Endothelial cell of umbilical vein (primary cell): ENCODE results near the gene GALNT9. TPM values are rescaled to one million over a fixed set of nuclear protein-coding genes. Genes with fewer than 3 reads are reported as not detected.
"Not testable (repeated sequence)": the region's sequence is repeated elsewhere in the genome, so short reads cannot be mapped to it uniquely, and the experiment has no call there.

ENCODE experiments used
- BruUV-seq: library from RNA; stranded (reverse); fragments of 400-500 nt; replicated peaks from 2 replicates; lab custom pipeline; 2021; lab: Mats Ljungman, UMichigan
- CTCF ChIA-PET: fragments of 300-600, 350-600 bp; sonication (Branson Sonifier 250); formaldehyde crosslinking; loops from one replicate; lab custom pipeline; 2021; ENCODE audit warnings: antibody characterized with exemption, inconsistent platforms; lab: Charles Lee
- POLR2A ChIA-PET: fragments of 300-600, 350-600 bp; sonication (Branson Sonifier 250); formaldehyde crosslinking; loops from one replicate; lab custom pipeline; 2021; ENCODE audit warnings: antibody characterized with exemption, inconsistent platforms; lab: Charles Lee
- DNase-seq: peaks from one replicate; pipeline ENCODE4 v3.0.0-alpha.2; 2011; ENCODE audit warnings: low read depth, low spot score
- FAIRE-seq: peaks from 2 replicates; lab custom pipeline; 2011; peaks lifted over from hg19 to GRCh38; lab: Jason Lieb, UNC
- H2AFZ ChIP-seq: 2 replicates; pipeline ENCODE4 v1.6.0; 2012; ENCODE audit warnings: low read depth, low read length, control low read depth, inconsistent platforms
- H3K27ac ChIP-seq: 2 replicates; pipeline ENCODE4 v1.5.1; 2011; ENCODE audit warnings: low read depth, mild to moderate bottlenecking, control low read depth, low read length, moderate library complexity; ENCODE audit not compliant: insufficient read depth
- H3K27me3 ChIP-seq, 2 experiments: 2 replicates each; pipeline versions ENCODE4 v1.6.0 to v1.6.1; 2011; ENCODE audit warnings: low read length in 2 of 2, mixed read lengths in 1 of 2; ENCODE audit not compliant: control insufficient read depth in 2 of 2, insufficient read depth in 2 of 2
- H3K36me3 ChIP-seq, 2 experiments: 2 replicates in 1 of 2; 3 replicates in 1 of 2; pipeline ENCODE4 v1.5.1; 2011; ENCODE audit warnings: low read length in 2 of 2, mild to moderate bottlenecking in 1 of 2, moderate library complexity in 1 of 2; ENCODE audit not compliant: control insufficient read depth in 2 of 2, insufficient read depth in 2 of 2; ENCODE audit errors: extremely low read depth in 1 of 2
- H3K4me1 ChIP-seq: 3 replicates; pipeline ENCODE4 v1.5.1; 2011; ENCODE audit warnings: mild to moderate bottlenecking, low read length; ENCODE audit not compliant: control insufficient read depth, insufficient read depth; ENCODE audit errors: extremely low read depth
- H3K4me2 ChIP-seq: 2 replicates; pipeline ENCODE4 v1.6.1; 2011; ENCODE audit warnings: low read length, control low read depth, mixed read lengths; ENCODE audit not compliant: insufficient read depth
- H3K4me3 ChIP-seq, 3 experiments: fragments of 200-600 bp in 1 of 3; sonication (generic), shearing (Covaris generic) in 1 of 3; replicated peaks in 1 of 3; 2 replicates each; pipeline ENCODE4 v1.5.1; 2011 to 2016; ENCODE audit warnings: control low read depth in 3 of 3, low read length in 3 of 3, mild to moderate bottlenecking in 2 of 3, inconsistent platforms in 1 of 3, low read depth in 1 of 3, moderate library complexity in 1 of 3; ENCODE audit not compliant: insufficient read depth in 1 of 3
- H3K79me2 ChIP-seq: 2 replicates; pipeline ENCODE4 v1.6.0; 2012; ENCODE audit warnings: low read length, inconsistent platforms; ENCODE audit not compliant: control insufficient read depth, insufficient read depth
- H3K9ac ChIP-seq: replicated peaks from 2 replicates; pipeline ENCODE3; 2011; ENCODE audit warnings: low read length, control low read depth; ENCODE audit not compliant: insufficient read depth; ENCODE audit errors: extremely low read depth
- H3K9me1 ChIP-seq: replicated peaks from 3 replicates; pipeline ENCODE4 v1.6.0; 2011; ENCODE audit warnings: mild to moderate bottlenecking, low read length; ENCODE audit not compliant: control insufficient read depth, insufficient read depth; ENCODE audit errors: extremely low read depth
- H3K9me3 ChIP-seq: replicated peaks from 2 replicates; pipeline ENCODE4 v1.5.1; 2012; ENCODE audit warnings: low read length, inconsistent platforms; ENCODE audit not compliant: control insufficient read depth, insufficient read depth
- H4K20me1 ChIP-seq: replicated peaks from 2 replicates; pipeline ENCODE3; 2011; ENCODE audit warnings: mild to moderate bottlenecking, low read length; ENCODE audit not compliant: control insufficient read depth, insufficient read depth; ENCODE audit errors: extremely low read depth
- FOS ChIP-seq: IDR thresholded peaks from 2 replicates; pipeline ENCODE4 v1.6.1; 2011; ENCODE audit warnings: mild to moderate bottlenecking, low read length, moderate library complexity, borderline replicate concordance; ENCODE audit not compliant: insufficient read depth
- GATA2 ChIP-seq: IDR thresholded peaks from 2 replicates; pipeline ENCODE4 v1.7.0; 2011; ENCODE audit warnings: low read depth, mild to moderate bottlenecking, moderate library complexity, mixed read lengths, low read length; ENCODE audit not compliant: insufficient read length, insufficient read depth
- MYC ChIP-seq: IDR thresholded peaks from one replicate; pipeline ENCODE4 v1.6.1; 2011; ENCODE audit warnings: mild to moderate bottlenecking, low read depth, low read length
- POLR2A ChIP-seq: IDR thresholded peaks from 2 replicates; pipeline ENCODE4 v1.6.1; 2012; ENCODE audit warnings: low read depth, mild to moderate bottlenecking, control low read depth, low read length
- POLR2AphosphoS5 ChIP-seq: IDR thresholded peaks from 2 replicates; pipeline ENCODE4 v1.6.1; 2012; ENCODE audit warnings: low read depth, mild to moderate bottlenecking, control low read depth, low read length, moderate library complexity; ENCODE audit not compliant: insufficient read depth
- dilution Hi-C: fragments of 300-500 bp; cut with MboI; formaldehyde crosslinking; loops from one replicate; pipeline ENCODE4 v1.15.0; 2019; ENCODE audit warnings: low sequenced_read_pairs; ENCODE audit not compliant: extremely low pct_ligation_motif_present
- intact Hi-C: fragments of 100-400 bp; cut with micrococcal nuclease; formaldehyde crosslinking; loops from one replicate; pipeline ENCODE4 v1.10.0; 2022
- polyA plus RNA-seq, 4 experiments: library from polyadenylated mRNA; depleted of rRNA in 3 of 4; stranded (reverse) in 3 of 4; unstranded in 1 of 4; fragments of >200 nt; gene quantifications; 2 replicates each; pipeline versions ENCODE4 v1.2.1 to v1.2.3, GENCODE V29; 2011 to 2012; ENCODE audit warnings: missing spikeins in 1 of 4
- total RNA-seq: library from RNA; stranded (reverse); gene quantifications from 2 replicates; pipeline ENCODE4 v1.2.3, GENCODE V29; 2021
- TF ChIP-seq, protein P1 (sequence below): IDR thresholded peaks from 2 replicates; pipeline ENCODE4 v1.6.1; 2011; ENCODE audit not compliant: insufficient read depth, insufficient read length
- TF ChIP-seq, protein P2 (sequence below), 2 donors: IDR thresholded peaks; 1 replicate in 1 of 2; 2 replicates in 1 of 2; pipeline ENCODE4 v1.5.1; 2011; ENCODE audit warnings: low read length in 2 of 2, mild to moderate bottlenecking in 2 of 2, moderate library complexity in 2 of 2, control low read depth in 1 of 2, inconsistent platforms in 1 of 2, low read depth in 1 of 2; ENCODE audit not compliant: insufficient read depth in 1 of 2; ENCODE audit errors: extremely low read depth in 1 of 2

GALNT9 gene
- total and polyA plus RNA-seq, 2 donors (not counting 3 experiments of a cell fraction or from before 2014, with no cell fraction given): 0.14 to 0.73 TPM

DNA sequence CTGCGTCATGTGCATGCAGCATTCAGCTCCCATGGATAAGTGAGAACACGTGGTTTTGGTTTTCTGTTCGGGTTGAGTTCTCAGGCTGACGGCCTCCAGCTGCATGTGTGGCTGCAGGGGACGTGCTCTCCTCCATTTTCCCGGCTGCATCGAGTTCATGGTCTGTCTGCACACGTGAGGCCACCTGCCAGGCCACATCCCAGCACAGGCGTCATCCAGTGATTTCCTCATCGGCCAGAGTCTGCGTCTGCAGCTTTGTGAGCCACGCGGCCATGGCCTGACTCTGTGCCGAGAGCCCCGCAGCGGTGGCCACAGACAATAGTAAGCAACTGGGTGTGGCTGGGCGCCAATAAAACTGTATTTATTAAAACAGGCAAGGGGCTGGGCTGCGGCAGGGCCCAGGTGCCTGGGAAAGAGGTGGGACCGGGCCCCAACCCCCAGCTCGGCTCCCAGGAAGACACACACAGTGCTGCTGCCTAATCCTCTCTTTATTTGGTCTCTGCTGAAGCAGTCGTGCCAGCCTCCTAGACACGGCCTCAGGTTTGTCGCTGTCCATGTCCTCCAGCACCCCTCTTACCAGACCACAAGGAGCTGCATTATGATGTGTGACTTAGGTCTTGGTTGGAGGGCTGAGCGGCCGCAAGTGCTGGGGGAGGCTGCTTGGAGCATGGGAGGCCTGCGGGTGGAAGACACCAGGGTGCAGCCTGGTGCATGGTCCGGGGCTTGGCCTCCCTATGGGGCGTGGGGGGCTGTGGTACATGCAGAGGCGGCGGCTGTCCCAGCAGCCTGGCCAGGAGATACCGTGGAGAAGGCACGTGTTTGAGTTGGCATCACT is 133.1 kb downstream of the GALNT9 start:
- DNase-seq: no peak
- BruUV-seq: no TSS peak
- H2AFZ ChIP-seq: no peak overlapping the region
- H3K4me2 ChIP-seq: no peak overlapping the region
- no peaks in the 10 kb centered on the region for H4K20me1 ChIP-seq
- H3K36me3 ChIP-seq: no peaks in the 10 kb centered on the region
- CTCF ChIA-PET: interaction anchor here (1.4 kb wide), 1 partner anchor 10 kb away, joined by 4 read pairs; no protein-coding TSS in a partner anchor
- dilution Hi-C loops (no loop called here), intact Hi-C loops (no loop called here)
- TF ChIP-seq POLR2A (no peak), MYC (no peak), FOS (no peak), POLR2AphosphoS5 (no peak), GATA2 (no peak)
- TF ChIP-seq, protein P1, sequence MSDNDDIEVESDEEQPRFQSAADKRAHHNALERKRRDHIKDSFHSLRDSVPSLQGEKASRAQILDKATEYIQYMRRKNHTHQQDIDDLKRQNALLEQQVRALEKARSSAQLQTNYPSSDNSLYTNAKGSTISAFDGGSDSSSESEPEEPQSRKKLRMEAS: no peak
- TF ChIP-seq, protein P2, sequence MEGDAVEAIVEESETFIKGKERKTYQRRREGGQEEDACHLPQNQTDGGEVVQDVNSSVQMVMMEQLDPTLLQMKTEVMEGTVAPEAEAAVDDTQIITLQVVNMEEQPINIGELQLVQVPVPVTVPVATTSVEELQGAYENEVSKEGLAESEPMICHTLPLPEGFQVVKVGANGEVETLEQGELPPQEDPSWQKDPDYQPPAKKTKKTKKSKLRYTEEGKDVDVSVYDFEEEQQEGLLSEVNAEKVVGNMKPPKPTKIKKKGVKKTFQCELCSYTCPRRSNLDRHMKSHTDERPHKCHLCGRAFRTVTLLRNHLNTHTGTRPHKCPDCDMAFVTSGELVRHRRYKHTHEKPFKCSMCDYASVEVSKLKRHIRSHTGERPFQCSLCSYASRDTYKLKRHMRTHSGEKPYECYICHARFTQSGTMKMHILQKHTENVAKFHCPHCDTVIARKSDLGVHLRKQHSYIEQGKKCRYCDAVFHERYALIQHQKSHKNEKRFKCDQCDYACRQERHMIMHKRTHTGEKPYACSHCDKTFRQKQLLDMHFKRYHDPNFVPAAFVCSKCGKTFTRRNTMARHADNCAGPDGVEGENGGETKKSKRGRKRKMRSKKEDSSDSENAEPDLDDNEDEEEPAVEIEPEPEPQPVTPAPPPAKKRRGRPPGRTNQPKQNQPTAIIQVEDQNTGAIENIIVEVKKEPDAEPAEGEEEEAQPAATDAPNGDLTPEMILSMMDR (IDR thresholded peaks at IDR 0.05; ENCODE audit: extremely low read depth in 1 of 2, insufficient read depth in 1 of 2, low read depth in 1 of 2, low read length in 2 of 2): no peak
- FAIRE-seq: no peak
- POLR2A ChIA-PET: no interaction called here
- no peaks in the 10 kb centered on the region for H3K4me1 ChIP-seq
- H3K4me3 ChIP-seq: no peak overlapping the region
- H3K9me3 ChIP-seq: no peaks in the 10 kb centered on the region
- no peak overlapping the region for H3K27ac ChIP-seq
- no peak overlapping the region for H3K9ac ChIP-seq
- no peaks in the 10 kb centered on the region for H3K27me3 ChIP-seq
- H3K9me1 ChIP-seq: no peaks in the 10 kb centered on the region
- no peaks in the 10 kb centered on the region for H3K79me2 ChIP-seq

DNA sequence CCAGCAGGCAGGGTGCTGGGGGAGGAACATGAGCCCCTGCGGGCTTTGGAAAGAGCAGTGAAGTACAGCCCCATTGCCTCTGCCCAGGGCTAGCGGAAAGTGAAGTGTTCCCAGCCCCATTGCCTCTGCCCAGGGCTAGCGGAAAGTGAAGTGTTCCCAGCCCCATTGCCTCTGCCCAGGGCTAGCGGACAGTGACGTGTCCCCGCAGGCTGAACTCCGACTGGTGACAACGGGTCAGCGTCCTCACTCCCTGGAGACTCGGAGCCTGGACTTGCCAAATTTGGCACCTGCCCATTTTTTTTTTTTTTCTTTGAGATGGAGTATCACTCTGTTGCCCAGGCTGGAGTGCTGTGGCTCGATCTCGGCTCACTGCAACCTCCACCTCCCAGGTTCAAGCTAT is 134.1 kb downstream of the GALNT9 start:
- H3K4me3 ChIP-seq, BruUV-seq, H3K27me3 ChIP-seq, H3K4me2 ChIP-seq, H4K20me1 ChIP-seq, H3K9me1 ChIP-seq, H3K9me3 ChIP-seq, H3K4me1 ChIP-seq, H3K36me3 ChIP-seq, POLR2A ChIA-PET, intact Hi-C loops, H3K27ac ChIP-seq, FAIRE-seq, H3K9ac ChIP-seq, DNase-seq, H3K79me2 ChIP-seq, H2AFZ ChIP-seq, dilution Hi-C loops: not testable (repeated sequence)
- CTCF ChIA-PET: interaction anchor here (1.4 kb wide), 1 partner anchor 11 kb away, joined by 4 read pairs; no protein-coding TSS in a partner anchor
